Neural progenitor cell (in vitro differentiated cells): Measurements from ENCODE around the gene PLEKHJ1.

Experiments
- CTCF ChIP-seq: fragments of 200-600 bp; sonication (generic); IDR thresholded peaks from 2 replicates; pipeline ENCODE4 v1.5.1; 2017; ENCODE audit warnings: antibody characterized with exemption, mild to moderate bottlenecking
- EZH2 ChIP-seq: fragments of 200-600 bp; sonication (generic); IDR thresholded peaks from 2 replicates; pipeline ENCODE4 v1.6.1; 2017; ENCODE audit warnings: antibody characterized with exemption, mild to moderate bottlenecking, moderate library complexity

DNA sequence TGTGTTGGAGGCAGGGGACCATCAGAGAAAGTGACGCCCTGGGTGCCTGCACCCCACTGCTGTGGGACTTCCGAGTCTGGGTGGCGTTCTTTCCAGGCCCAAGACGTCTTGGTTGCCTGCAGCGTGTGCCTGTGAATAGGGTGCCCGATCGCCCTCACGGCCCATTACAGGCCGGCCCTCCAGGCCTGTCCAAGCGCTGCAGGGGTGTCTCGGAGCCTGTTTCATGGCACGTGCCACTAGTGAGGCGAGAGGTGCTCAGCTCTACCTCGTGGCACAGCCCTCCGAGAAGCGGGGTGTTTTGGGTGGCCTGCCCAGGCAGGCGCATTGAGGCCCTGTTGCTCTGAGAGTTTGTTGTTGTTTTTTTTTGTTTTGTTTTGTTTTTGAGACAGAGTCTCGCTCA is 42.3 kb downstream of the PLEKHJ1 start:
- TF ChIP-seq EZH2: no peak
- no peak for TF ChIP-seq CTCF
